NCI-H187 treated with DMSO at 0.1 percent for 48 hours (cell line): ENCODE data around the gene CLCN3.
A peak's percentile ranks its signal among the peaks of the same experiment; 100 is the strongest.
"Not testable (repeated sequence)": the region's sequence is repeated elsewhere in the genome, so short reads cannot be mapped to it uniquely, and the experiment has no call there.

ENCODE experiments used
- DNase-seq: peaks from one replicate; lab custom pipeline; 2025; lab: John Stamatoyannopoulos, UW

Gene CLCN3

GRCh38 chr4:169657470-169658107 lies 37.2 kb downstream of the CLCN3 start:
- DNase-seq: no peak

GRCh38 chr4:169658196-169658595 lies 37.8 kb downstream of the CLCN3 start:
- DNase-seq: no peak

GRCh38 chr4:169658975-169659715 lies 38.8 kb downstream of the CLCN3 start:
- DNase-seq: no peak

- peak; percentile 1 for DNase-seq
Measured at GRCh38 chr4:169659716-169660670, 39.6 kb downstream of the CLCN3 start.

- no peak for DNase-seq
Measured at GRCh38 chr4:169660929-169661328, 40.6 kb downstream of the CLCN3 start.

GRCh38 chr4:169661761-169662160 lies 41.4 kb downstream of the CLCN3 start:
- no peak for DNase-seq

GRCh38 chr4:169662206-169662605 lies 41.8 kb downstream of the CLCN3 start:
- no peak for DNase-seq

- DNase-seq: no peak
Measured at GRCh38 chr4:169663402-169663801, 43.0 kb downstream of the CLCN3 start.

- DNase-seq: no peak
Measured at GRCh38 chr4:169663831-169664230, 43.5 kb downstream of the CLCN3 start.

GRCh38 chr4:169664615-169665014 lies 44.2 kb downstream of the CLCN3 start:
- no peak for DNase-seq

GRCh38 chr4:169665046-169665737 lies 44.8 kb downstream of the CLCN3 start:
- no peak for DNase-seq

- no peak for DNase-seq
Measured at GRCh38 chr4:169668069-169668721, 47.8 kb downstream of the CLCN3 start.

GRCh38 chr4:169675825-169676224 lies 55.4 kb downstream of the CLCN3 start:
- DNase-seq: no peak

- DNase-seq: no peak
Measured at GRCh38 chr4:169677150-169677748, 56.9 kb downstream of the CLCN3 start.

GRCh38 chr4:169678486-169678885 lies 58.1 kb downstream of the CLCN3 start:
- not testable (repeated sequence) for DNase-seq

- DNase-seq: not testable (repeated sequence)
Measured at GRCh38 chr4:169678951-169679591, 58.7 kb downstream of the CLCN3 start.

GRCh38 chr4:169682372-169683047 lies 62.1 kb downstream of the CLCN3 start:
- no peak for DNase-seq

- DNase-seq: no peak
Measured at GRCh38 chr4:169689681-169690080, 69.3 kb downstream of the CLCN3 start.

GRCh38 chr4:169690787-169691186 lies 70.4 kb downstream of the CLCN3 start:
- no peak for DNase-seq

- DNase-seq: no peak
Measured at GRCh38 chr4:169698331-169698730, 78.0 kb downstream of the CLCN3 start.
